ENCODE data around the gene PTPRS.

DNA sequence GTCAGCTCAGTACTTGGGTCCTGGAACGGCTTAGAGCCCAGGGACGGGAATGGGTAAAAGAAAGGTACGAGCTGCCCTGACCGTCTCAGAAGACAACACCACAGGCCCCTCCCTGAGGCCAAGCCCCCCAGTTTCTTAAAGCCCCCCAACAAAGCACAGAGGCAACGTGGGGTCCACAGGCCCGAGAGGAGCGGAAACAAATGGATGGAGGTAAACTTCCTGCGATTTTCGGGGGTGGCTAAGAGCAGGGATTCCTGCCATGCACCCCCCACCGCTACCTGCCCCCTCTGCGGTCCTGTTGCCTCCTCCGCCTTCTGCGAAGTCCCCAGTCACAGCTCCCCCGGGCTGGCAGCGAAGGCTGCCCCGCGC, 48.2 kb downstream of the PTPRS start:
- TF ChIP-seq POLR2A (IDR thresholded peaks at IDR 0.05; ENCODE audit: low read length): no peak
- no peak for TF ChIP-seq GATA1 (IDR thresholded peaks at IDR 0.05; ENCODE audit: low read depth, low read length)
